RWPE2 (cell line): ENCODE data around the gene SUSD2.

Experiments
- ATAC-seq: fragments of 200-7000 bp; cut with Tn5 transposase; 3 replicates; pipeline ENCODE4 v1.9.1; 2021; ENCODE audit warnings: low read depth
- DNase-seq: peaks from one replicate; pipeline ENCODE4 v3.0.0-alpha.2; 2020; ENCODE audit warnings: low spot score
- H3K27ac ChIP-seq: fragments of 450-650 bp; 2 replicates; pipeline ENCODE4 v1.5.1; 2017; ENCODE audit warnings: mild to moderate bottlenecking; ENCODE audit not compliant: poor library complexity, severe bottlenecking
- H3K27me3 ChIP-seq: fragments of 250-450 bp; sonication (Bioruptor Pico); 2 replicates; pipeline ENCODE4 v1.5.1; 2021; ENCODE audit warnings: mild to moderate bottlenecking, moderate library complexity; ENCODE audit not compliant: insufficient read depth, poor library complexity, severe bottlenecking
- H3K36me3 ChIP-seq: fragments of 250-450 bp; sonication (Bioruptor Pico); 2 replicates; pipeline ENCODE4 v1.5.1; 2020; ENCODE audit warnings: low read depth, mild to moderate bottlenecking, moderate library complexity
- H3K4me1 ChIP-seq: fragments of 250-450 bp; sonication (Bioruptor Pico); 2 replicates; pipeline ENCODE4 v1.5.1; 2021; ENCODE audit warnings: mild to moderate bottlenecking, moderate library complexity; ENCODE audit not compliant: insufficient read depth, poor library complexity, severe bottlenecking
- H3K4me3 ChIP-seq: fragments of 250-450 bp; sonication (Bioruptor Pico); 2 replicates; pipeline ENCODE4 v1.5.1; 2021; ENCODE audit warnings: mild to moderate bottlenecking, moderate library complexity; ENCODE audit not compliant: severe bottlenecking
- H3K9me3 ChIP-seq: fragments of 250-450 bp; sonication (Bioruptor Pico); 2 replicates; pipeline ENCODE4 v1.5.1; 2021; ENCODE audit warnings: mild to moderate bottlenecking, moderate library complexity; ENCODE audit not compliant: severe bottlenecking
- TF ChIP-seq, protein P1 (sequence below): fragments of 450-650 bp; IDR thresholded peaks from one replicate; pipeline ENCODE4 v1.5.1; 2017; ENCODE audit warnings: mild to moderate bottlenecking, moderate library complexity; ENCODE audit not compliant: poor library complexity, severe bottlenecking

Gene SUSD2

GRCh38 chr22:24191381-24191841, 10.1 kb downstream of the SUSD2 start:
- TF ChIP-seq, protein P1, sequence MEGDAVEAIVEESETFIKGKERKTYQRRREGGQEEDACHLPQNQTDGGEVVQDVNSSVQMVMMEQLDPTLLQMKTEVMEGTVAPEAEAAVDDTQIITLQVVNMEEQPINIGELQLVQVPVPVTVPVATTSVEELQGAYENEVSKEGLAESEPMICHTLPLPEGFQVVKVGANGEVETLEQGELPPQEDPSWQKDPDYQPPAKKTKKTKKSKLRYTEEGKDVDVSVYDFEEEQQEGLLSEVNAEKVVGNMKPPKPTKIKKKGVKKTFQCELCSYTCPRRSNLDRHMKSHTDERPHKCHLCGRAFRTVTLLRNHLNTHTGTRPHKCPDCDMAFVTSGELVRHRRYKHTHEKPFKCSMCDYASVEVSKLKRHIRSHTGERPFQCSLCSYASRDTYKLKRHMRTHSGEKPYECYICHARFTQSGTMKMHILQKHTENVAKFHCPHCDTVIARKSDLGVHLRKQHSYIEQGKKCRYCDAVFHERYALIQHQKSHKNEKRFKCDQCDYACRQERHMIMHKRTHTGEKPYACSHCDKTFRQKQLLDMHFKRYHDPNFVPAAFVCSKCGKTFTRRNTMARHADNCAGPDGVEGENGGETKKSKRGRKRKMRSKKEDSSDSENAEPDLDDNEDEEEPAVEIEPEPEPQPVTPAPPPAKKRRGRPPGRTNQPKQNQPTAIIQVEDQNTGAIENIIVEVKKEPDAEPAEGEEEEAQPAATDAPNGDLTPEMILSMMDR = no peak
- H3K27ac ChIP-seq = peak overlapping the region; percentile 66
- no peak for ATAC-seq

DNA sequence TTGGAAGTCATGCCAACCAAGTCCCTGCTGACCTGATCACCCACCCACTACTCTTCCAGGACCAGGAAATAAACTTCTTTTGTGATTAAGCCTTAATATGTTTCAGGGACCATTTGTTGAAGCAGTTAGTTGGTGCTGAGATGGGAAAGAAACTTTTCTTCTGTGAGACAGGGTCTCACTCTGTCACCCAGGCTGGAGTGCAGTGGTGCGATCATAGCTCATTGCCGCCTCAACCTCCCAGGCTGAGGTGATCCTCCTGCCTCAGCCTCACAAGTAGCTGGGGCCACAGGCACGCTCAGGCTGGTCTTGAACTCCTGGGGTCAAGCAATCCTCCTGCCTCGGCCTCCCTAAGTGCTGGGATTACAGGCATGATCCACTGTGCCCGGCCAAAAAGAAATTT, 10.6 kb downstream of the SUSD2 start:
- Histone ChIP-seq H3K4me1 (peaks cover 17% of the 10 kb centered on the region), H3K27me3 (no peaks in the 10 kb centered on the region), H3K4me3 (no peak overlapping the region), H3K27ac (peak overlapping the region; percentile 66), H3K9me3 (no peaks in the 10 kb centered on the region), H3K36me3 (no peaks in the 10 kb centered on the region)
- no peak for DNase-seq
- TF ChIP-seq, protein P1 = no peak
- no peak for ATAC-seq

More at GRCh38 chr22:24191381-24191841, 10.1 kb downstream of the SUSD2 start:
- Histone ChIP-seq H3K27me3 (no peaks in the 10 kb centered on the region), H3K9me3 (no peaks in the 10 kb centered on the region), H3K36me3 (no peaks in the 10 kb centered on the region), H3K4me3 (no peak overlapping the region), H3K4me1 (peaks cover 17% of the 10 kb centered on the region)
- peak; percentile 42 for DNase-seq

- H3K9me3 ChIP-seq = no peaks in the 10 kb centered on the region
- no peak for DNase-seq
- no peak overlapping the region for H3K4me3 ChIP-seq
- H3K36me3 ChIP-seq = no peaks in the 10 kb centered on the region
- no peak for ATAC-seq
- no peaks in the 10 kb centered on the region for H3K27me3 ChIP-seq
- H3K4me1 ChIP-seq = peaks cover 33% of the 10 kb centered on the region
- TF ChIP-seq, protein P1 = no peak
- H3K27ac ChIP-seq = peak overlapping the region; percentile 100
These were observed 17.4 kb downstream of the SUSD2 start for GRCh38 chr22:24198682-24199052.

DNA sequence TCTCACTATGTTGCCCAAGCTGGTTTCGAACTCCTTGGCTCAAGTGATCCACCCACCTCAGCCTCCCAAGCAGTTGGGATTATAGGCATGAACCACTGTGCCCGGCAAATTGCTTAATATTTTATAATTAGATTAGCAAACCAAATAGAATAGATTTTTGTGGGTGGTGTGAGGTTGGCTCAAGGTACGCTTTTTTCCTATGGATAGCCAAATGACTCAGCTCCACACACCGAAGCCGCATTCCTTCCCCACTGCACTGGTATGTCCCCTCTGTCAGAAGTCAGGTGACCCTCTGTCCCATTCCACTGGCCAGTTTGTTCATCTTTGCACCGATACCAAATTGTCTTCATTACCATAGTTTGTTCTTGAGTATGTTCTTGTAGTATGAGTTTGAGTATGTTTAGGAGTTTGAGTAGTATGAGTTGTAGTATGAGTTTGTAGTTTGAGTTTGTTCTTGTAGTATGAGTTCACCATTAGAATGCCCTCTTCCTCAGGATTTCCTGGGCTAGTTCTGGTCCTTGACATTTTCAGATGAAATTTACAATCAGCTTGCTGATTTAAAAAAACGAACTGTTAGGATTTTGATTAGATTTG, 19.4 kb downstream of the SUSD2 start:
- peak; percentile 92 for ATAC-seq
- no peak for DNase-seq
- H3K27me3 ChIP-seq = no peaks in the 10 kb centered on the region
- H3K27ac ChIP-seq = peak overlapping the region; percentile 100
- no peaks in the 10 kb centered on the region for H3K9me3 ChIP-seq
- H3K4me1 ChIP-seq = peaks cover 33% of the 10 kb centered on the region
- TF ChIP-seq, protein P1 = no peak
- H3K36me3 ChIP-seq = no peaks in the 10 kb centered on the region
- H3K4me3 ChIP-seq = no peak overlapping the region
